Stimulated activated CD8-positive, alpha-beta memory T cell treated with anti-CD3 and anti-CD28 coated beads, Interleukin-7, amount 100 ng/mL, for 1 hour (primary cell): ENCODE data around the gene HTRA3.

Experiments
- DNase-seq, 2 donors: peaks; one replicate each; pipeline ENCODE4 v3.0.0-alpha.2; 2020; ENCODE audit warnings: low read depth in 2 of 2

HTRA3 gene

DNA sequence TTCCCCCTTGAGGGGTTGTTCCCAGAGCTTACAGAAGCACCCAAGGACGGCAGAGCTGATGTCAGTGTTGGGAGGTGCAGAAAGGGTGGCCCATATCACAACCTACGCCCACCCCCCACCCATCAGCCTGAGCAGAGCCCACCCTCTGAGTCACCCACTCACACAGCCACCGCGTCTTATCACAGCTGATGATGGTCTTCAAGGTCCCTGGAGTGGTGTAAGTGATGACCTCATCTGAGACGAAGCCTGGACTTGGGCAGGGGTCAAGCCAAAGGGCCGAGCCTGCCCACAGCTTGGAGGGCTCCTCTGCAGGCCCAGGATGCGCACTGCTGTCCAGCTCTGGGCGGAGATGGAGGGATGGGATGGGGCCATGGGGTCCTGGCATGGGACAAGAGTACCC, 3.0 kb upstream of the HTRA3 start:
- DNase-seq, result no peak

DNA sequence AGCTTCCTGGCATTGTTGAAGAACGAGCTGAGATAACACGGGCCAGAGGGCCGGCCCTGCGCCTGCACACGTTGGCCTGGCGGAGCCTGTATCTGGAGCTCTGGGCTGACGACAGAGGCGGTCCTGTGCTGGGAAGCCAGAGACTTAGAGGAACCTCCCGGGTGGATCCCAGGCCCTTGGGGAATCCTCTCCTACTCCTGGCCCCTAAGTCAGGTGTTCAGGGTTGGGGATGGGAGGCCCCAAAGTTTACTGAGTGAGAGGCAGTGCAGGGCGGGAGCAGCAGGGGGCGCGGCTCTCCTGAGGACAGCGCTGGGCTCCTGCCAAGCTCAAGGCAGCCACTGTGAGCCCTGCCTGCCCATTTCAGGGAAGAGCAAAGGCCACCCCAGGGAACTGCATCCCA, 2.5 kb upstream of the HTRA3 start:
- DNase-seq, result no peak

DNA sequence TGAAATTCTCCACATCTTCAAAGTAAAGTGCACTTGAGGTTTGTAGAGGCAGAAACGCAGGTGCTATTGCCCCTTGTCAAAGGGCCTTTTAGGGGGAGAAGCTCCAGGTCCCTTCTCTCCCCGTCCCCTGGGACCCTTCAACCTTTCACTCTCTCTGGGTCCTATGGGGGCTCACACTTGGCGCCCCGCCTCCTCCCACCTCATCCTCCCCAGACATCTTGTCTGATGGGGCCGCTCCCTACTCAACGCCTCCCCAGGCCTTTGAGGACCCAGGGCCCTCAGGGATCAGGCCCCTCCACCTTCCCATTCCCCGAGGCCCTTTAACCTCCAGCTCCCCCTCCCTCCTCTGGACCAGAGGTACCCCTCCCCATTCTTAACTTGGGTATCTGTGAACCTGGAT, 1.3 kb upstream of the HTRA3 start:
- DNase-seq, result no peak

DNA sequence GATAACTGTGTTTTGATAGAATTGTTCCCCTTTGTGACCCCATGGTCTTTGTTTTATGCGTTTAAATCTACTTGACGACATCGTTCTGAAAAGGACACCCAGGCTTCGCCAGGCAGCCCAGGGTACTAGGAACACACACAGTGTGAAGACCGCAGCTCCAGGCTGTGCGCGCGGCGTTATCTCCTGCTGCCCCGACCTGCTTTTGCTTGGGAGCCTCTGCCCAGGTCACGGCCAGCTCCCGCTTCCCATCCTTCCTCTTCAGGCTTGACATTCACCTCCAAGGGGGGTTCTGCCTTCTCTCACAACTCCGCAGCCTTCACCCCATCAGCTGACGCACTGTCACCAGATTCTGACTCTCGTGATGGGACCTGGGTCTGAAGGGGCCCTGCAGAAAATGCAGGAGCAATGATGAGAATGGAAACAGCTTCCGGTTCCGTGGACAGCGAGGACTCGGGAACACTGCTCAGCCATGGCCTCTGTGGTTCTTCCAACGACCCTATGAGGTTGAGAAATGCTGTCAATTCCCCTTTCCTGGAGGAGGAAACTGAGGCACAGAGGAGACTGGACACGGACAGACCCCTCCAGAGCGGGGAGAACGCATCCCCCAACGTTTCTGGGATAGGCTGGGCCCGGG, 536 bp upstream of the HTRA3 start:
- no peak for DNase-seq

DNA sequence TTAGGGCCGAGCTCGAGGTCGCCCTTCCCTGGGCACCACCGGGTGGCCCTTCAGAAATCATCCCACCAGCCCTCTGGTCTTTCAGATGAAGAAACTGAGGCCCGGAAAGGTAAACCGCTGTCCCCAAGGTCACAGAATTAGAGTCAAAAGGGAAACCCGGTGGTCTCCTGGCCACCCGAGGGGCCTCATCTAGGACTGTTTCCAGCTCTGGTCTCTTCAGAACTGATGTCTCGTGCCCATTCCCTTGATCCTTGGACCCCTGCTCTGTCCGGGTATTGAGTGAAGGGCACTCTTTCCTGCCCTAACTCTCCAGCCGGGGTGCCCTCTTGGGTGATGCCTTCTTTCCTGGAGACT, 841 bp downstream of the HTRA3 start:
- DNase-seq, result no peak

DNA sequence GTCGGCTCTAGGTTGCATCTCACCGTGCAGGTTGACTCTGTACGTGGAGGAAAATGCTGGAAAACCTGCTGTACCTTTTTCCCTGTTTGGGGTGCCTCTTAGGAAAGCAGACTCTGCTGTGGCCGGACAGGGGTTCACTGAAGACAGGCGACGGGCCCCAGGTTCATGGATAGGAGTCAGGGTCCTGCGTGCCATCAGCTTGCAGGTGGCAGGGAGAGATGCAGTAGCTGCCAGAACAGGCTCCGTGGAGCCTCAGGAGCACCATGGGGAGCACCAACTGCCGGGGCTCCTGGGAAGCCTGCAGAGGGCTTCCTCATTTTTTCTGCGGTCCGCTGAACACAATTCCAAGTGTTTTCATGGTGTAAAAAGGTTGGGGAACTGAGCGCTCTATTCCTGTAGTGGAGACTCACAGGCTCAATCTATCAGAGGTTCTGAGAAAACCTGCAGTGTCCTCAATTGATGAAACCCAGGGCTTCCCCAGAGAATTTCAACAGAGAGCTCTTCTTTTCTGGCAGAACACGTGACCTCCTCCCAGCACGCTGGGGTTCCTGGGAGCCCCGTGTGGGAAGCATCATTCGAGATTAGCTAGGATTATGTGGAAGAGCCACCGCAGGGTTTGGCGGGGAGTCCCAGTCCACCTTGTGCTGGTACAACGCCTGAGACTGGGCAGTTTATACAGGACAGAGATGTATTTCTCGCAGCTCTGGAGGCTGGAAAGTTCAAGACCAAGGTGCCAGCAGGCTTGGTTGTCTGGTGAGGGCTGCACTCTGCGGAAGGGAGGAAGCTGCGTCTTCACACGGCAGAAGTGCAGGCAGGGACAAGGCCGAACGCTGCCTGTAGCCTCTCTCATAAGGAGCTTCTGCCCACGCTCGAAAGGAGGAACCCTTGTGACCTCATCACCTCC, 1.6 kb downstream of the HTRA3 start:
- no peak for DNase-seq

DNA sequence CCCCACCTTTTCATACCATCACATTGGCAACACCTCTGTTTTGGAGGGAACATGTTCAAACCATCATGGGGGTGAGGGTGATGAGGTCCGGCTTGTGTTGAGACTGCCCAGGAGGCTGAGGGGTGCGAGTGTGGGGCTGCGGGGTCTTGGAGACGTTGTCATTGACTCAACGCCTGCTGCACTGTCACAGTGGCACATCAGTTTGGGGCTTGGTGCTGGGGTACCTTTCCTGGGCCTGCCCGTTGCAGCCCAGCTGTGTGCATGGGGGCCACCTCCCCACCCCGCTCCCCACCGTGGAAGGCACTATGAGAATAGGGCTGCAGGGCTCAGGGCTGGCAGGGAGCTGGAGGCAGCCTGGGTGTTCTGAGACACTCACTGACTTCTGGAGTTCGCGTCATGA, 2.3 kb downstream of the HTRA3 start:
- DNase-seq, result no peak

DNA sequence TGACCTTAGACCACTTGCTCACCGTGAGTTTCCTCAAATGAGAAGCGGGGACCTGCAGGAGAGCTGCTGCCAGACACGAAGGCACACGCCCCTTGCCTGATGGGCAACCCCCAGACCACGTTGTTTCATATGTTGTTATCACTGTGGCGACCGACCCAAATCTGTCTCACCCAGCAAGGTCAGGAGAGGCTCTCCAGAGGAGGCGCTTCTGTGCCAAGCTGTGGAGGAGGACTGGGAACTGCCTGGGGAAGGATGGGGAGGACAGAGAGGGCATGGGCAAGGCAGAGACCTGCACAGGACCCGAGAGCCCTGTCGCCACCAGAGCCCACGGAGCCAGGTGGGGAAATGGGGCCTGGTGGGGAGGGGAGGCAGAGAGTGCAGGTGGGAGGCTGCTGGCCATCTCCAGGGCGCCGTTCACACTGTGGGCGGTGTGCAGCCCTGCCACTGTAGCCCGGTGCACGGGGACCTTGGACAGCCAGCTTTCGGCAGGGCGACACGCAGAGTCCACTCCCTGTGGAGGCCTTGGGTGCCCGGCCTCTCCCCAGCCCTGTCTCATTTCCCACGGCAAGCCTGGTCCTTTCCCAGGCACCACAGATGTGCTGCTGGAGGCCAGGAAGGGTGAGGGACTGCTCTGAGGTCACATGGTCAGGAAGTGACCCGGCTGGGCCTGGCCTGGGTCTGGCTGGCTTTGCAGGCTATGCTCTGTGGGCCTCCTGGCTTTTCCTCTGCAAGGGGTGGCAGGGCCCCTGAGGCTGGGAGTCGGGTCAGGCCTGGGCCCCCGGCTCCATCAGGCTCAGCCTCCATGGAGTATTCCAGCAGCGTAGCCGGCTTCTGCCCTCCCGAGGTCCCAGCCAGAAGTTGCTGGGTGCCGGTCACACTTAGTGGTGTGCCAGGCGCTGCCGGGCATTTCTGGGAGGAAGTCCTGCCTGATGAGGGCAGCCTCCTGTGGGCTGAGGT, 3.2 kb downstream of the HTRA3 start:
- no peak for DNase-seq

DNA sequence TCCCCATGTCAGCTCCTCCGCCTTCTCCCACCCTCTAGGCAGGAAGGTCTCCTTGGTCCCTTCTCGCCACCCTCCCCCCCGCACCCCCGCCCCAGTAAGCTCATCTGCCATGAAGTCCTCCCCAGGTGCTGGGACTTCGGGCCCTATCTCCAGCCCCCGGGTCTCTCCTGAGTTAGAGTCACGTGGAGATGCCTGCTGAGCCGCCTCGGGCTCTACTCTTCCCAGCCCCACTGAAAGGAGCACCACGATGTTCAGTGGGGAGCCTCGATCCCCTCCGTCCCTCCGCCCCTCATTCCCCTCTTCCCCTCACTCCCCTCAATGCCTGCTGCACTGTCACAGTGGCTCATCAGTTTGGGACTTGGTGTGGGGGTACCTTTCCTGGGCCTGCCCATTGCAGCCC, 3.9 kb downstream of the HTRA3 start:
- DNase-seq, result no peak

DNA sequence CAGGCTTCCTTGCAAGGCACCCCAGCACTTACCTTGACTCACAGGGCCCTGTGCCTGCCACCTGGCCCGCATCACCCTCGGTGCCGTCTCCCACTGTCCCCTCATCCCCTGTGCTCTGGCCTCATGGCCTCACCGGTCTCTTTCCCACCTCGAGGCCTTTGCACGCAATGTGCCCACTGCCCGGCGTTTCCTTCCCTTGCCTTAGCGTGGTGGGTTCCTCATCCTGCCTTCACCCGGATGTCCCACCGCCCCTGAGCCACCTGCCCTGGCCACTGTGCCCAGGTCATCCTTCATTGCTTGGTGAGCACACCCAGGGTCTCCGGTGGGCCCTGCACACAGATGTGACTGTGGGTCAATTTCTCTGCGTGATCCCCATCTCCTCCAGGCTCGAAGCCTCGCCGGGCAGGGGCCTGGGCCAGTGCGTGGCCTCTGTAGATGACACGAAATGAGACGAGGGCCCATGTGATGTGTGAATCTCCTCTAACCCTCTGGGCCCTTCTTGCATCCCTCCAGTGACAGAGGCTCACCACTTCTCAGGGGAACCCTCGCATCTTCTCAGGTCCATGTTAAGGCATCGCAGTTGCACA, 4.6 kb downstream of the HTRA3 start:
- DNase-seq, result no peak

DNA sequence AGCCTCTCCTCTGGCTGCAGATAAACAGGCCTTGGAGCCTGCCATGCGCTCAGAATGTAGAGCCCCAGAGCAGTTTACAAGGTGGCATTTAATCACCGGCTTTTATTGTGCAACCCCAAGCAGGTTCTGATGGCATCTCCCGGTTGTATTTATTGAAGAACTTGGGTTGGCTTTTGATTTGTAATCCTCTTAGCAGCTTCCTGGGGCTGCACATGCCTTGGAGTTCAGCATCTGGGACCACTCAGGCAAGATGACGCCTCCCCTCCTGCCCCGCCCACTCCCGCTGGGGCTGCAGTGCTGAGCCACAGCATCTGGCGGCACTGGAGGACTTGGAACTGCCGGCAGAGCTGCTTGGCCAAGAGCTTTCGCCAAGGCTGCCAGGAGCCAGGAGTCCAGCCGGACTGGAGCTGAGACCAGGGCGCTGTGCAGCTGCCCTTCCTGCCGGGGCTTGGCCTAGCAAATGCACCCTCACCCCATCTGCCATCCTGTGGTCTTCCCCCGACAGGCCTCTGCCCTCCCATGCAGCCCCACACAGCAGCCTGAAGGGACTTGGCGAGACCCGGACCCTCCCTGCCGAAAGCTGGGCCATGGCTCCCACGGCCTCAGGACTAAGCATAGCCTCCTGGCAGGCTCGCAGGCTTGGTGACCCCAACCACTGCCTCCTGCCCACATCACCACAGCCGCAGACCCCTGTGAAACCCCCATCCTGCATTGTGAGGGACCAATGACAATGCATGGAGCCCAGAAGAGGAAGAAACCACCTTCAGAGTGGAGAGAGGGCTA, 5.4 kb downstream of the HTRA3 start:
- DNase-seq, result no peak

DNA sequence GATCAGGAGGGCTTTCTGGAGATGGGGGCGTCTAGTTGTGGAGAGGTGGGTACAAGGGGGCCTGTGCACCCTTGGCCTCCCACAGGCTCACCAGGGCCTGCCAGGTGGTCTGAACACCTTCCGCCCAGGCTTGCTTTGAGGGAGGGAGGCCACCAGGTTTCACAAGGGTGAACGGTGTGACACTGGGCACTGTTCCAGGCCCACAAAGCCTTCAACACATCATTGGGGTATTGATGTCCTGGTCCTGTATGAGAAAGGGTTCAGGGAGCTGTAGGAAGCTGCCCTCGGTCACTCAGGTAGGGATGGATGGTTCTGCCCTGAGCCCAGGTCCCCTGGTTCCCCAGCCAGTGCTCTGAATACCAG, 6.0 kb downstream of the HTRA3 start:
- no peak for DNase-seq

DNA sequence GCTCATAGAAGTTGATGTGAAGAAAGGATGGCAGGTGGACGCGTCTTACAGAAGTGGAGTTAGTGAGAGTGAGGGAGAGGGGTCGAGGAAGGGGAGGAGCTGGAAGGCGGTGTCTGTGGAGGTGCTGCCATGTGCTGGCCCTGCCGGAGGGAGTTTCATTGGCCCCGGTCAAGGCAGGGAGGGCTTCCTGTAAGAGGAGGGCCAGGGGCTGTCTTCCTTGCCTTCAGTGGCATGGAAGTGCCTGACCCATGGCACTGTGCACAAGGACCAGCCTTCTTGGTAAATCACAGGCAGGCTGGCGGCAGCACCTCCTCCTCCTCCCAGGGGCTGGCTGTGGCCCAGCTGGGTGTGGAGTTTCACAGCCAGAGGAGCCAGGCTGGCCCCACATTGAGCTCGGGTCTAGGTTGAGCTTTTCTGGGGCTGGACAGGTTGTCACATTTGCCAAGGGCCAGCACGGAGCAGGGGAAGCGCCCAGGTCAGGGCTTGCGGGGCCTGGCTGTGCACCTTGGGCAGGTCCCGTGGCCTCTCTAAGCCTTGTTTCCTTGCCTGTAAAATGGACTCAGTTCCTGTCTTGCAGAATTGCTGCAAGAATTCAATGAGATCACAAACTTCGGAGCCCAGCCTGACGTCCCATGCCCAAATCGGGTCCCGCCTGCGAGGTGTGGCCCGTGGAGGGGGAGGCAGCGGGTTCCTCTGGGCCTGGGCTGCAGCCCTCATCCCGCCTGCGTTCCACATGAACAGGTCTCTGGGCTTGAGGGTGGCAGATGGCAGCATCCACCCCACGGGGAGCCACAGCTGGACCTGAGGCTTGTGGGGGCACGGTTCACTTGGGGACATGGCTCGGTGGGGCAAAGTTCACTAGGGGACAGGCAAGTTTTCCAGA, 7.0 kb downstream of the HTRA3 start:
- no peak for DNase-seq

DNA sequence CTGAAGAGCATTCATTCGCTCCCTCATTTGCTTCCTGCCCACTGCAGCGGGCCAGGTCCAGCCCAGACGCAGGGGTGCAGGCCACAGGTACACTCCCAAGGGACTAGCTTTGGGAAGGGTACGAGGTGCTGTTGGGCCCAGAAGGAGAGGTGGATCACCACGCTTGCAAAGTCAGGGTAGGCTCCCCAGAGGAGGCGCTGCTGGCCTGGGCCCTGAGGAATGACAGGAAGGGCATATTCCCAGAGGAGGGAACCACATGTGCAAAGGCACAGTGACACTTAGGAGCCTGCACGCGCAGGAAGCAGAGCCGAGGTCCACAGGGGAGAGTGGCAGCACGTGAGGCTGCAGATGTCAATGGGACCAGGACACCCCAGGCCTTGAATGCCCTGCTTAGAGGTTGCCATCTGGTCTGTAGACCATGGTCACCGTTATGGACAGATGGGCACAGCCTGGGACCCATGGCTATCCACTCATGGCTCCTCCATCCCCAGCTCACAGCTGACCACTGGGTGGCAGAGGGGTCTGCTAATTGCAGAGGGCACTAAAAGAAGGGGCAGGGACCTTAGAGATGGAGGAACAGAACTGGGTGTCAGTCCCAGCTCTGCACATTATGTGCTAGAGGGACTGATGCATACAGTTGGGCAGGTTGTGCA, 7.9 kb downstream of the HTRA3 start:
- no peak for DNase-seq

DNA sequence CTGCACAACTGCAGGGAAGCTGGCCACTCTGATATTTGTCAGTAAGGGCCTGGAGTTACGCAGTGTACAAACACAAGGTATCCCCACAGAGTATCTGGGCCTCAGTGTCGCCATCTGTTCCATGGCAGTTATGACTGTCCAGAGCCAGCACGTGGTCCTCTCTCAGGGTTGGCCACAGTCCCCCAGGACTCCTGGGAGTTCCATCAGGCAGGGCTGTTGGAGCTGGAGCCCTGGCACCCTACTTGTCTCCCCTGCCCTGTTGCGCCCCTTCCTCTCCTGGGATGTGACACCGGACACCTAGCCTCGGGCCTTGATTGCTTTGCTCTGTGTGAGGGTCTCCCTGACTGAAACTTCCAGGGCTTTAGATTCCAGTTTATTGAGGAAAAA, 8.4 kb downstream of the HTRA3 start:
- DNase-seq, result no peak

DNA sequence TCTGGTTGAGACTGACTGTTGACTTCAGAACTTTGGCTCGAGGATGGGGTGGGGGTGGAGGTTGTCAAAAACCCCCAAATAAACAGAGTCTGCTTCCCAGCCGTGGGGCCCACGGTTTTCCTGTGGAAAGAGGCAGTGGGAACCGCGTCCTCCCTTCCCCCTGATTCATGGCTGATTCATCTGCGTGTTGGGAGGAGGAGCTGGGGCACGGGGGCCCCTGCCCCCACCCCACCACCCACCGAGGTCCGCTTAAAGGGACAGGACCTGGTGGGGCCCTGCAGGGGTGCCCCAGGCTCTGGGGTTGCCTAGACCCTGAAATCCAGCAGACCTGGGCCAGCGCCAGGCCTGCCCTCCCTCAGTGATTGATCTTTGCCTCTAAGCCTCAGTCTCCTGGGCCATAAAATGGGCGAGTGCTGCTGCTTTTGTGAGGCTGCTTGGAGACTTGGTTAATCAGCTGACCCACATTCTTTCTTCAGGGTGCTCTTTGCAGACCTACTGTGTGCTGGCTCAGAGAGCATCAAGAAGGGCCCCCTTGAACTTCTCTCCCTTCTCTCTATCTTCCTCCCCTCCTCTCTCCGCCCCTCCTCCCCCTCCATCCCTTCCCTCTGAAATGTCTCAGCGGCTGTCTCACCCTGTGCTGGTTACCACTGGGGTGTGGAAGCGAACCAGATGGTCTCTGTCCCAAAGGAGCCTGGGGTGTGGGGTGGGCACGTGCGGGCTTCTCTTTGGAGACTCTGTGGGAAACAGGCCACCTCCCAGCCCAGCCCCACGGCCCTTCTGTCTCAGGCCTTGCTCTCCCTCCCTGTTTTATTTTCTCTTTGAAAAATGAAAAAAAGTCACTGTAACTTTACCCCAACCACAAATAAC, 9.1 kb downstream of the HTRA3 start:
- no peak for DNase-seq

DNA sequence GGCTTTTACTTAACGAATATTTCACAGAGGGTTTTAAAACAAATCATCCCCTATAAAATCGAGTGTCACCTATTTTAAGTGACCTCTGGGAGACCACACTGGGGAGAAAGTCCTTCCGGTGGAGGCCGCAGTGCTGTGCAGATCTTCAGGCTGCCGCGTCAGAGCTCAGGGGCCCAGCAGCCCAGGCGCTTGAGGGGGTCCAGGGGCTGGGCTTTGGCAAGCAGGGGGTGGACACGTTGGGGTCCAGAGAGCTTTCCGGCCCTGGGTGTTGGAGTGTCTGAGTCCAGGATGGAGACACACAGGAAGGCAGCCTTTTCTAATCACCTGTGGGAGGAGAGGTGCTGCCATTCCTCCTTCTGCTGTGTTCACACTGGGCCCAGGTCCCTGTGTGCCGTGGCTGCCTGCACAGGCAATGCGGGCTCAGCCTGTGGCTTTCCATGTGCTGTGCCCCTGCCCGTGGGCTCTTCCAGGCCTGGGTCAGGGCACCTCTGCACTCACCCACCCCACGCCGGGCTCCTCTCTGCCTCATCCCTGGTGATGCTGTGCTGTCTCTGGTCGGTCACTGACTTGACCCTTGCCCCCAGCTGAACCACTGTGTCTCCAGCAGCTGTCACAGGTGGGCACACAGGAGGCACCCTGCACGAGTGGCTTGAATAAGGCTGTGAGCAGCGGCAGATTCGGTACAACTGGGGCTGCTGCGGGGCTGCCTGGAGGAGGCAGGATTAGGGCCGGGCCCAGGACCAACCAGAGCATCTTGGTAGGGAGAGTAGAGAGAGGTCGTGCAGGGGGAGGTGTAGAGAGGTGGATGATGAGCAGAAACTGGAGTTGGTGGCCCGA, 10.0 kb downstream of the HTRA3 start:
- no peak for DNase-seq
